ENCODE data around the gene TARS2.

DNA sequence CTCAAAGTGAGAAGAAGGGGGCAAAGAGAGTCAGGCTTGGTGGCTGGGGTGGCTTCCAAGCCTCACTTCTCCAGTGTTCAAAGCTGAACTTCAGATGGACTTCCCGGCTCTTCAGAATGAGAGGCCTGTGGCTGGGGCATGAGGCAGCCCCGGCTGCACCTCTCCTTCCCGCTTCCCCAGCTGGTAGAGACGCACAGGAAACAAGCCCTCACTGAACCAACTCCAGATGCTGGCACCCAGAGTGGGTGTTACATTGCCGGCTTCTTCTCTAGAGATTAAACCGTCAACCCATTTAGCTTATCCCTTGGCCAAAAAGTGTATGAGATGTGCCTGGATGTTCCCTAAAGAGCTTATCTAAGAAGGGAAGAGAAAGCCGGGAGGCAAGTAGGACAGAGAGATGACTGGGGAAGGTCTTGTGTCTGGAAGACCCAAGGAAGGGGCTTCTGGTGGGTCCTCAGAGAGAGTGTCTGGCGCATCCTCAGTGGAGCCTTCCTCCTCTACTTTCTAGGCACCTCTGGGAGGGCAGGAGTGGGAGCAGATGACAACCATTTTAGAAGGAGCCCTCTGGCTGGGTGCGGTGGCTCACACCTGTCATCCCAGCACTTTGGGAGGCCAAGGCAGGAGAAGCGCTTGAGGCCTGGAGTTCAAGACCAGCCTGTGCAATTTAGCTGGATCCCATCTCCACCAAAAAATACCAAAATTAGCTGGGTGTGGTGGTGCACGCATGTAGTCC is 64.0 kb downstream of the TARS2 start:
- TF ChIP-seq EZH2 (IDR thresholded peaks at IDR 0.05) = no peak
- TF ChIP-seq, protein P1, sequence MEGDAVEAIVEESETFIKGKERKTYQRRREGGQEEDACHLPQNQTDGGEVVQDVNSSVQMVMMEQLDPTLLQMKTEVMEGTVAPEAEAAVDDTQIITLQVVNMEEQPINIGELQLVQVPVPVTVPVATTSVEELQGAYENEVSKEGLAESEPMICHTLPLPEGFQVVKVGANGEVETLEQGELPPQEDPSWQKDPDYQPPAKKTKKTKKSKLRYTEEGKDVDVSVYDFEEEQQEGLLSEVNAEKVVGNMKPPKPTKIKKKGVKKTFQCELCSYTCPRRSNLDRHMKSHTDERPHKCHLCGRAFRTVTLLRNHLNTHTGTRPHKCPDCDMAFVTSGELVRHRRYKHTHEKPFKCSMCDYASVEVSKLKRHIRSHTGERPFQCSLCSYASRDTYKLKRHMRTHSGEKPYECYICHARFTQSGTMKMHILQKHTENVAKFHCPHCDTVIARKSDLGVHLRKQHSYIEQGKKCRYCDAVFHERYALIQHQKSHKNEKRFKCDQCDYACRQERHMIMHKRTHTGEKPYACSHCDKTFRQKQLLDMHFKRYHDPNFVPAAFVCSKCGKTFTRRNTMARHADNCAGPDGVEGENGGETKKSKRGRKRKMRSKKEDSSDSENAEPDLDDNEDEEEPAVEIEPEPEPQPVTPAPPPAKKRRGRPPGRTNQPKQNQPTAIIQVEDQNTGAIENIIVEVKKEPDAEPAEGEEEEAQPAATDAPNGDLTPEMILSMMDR (IDR thresholded peaks at IDR 0.05) = no peak

Measured in neural progenitor cell (in vitro differentiated cells).